Pancreas (tissue), 10 donors: ENCODE measurements around the gene TLE1. TPM values are rescaled to one million over a fixed set of nuclear protein-coding genes. Genes with fewer than 3 reads are reported as not detected.
"Not testable (repeated sequence)": the region's sequence is repeated elsewhere in the genome, so short reads cannot be mapped to it uniquely, and the experiment has no call there.

ENCODE experiments used
- ATAC-seq, 4 donors: fragments of 200-7000 bp; cut with Tn5 transposase; one replicate each; pipeline versions ENCODE4 v1.8.0 to v1.9.1; 2020; ENCODE audit warnings: mild to moderate bottlenecking in 4 of 4, moderate library complexity in 4 of 4
- DNase-seq, 6 donors: peaks; one replicate each; pipeline ENCODE4 v3.0.0-alpha.2; 2020
- FAIRE-seq: peaks from 2 replicates; lab custom pipeline; 2012; peaks lifted over from hg19 to GRCh38; lab: Jason Lieb, UNC
- H3K27ac ChIP-seq, 4 donors: fragments of 200-600 bp; sonication (generic); 1 replicate in 3 of 4; 2 replicates in 1 of 4; pipeline versions ENCODE4 v1.5.0 to v1.8.0; 2020
- H3K27me3 ChIP-seq, 4 donors: fragments of 200-600 bp; one replicate each; pipeline ENCODE4 v1.8.0; 2021
- H3K36me3 ChIP-seq, 3 donors: fragments of 200-600 bp; sonication (generic) in 1 of 3; one replicate each; pipeline versions ENCODE4 v1.5.0 to v1.8.0; 2020 to 2021
- H3K4me1 ChIP-seq, 3 donors: fragments of 200-600 bp; one replicate each; pipeline ENCODE4 v1.8.0; 2021
- H3K4me3 ChIP-seq, 4 donors: fragments of 200-600 bp; sonication (generic) in 2 of 4; one replicate each; pipeline versions ENCODE4 v1.5.0 to v1.8.0; 2020 to 2021
- H3K9me3 ChIP-seq, 4 donors: fragments of 200-600 bp; one replicate each; pipeline ENCODE4 v1.8.0; 2021
- CTCF ChIP-seq, 4 donors: fragments of 200-600 bp; sonication (generic) in 3 of 4; IDR thresholded peaks; one replicate each; pipeline versions ENCODE4 v1.5.0 to v1.8.0; 2021; ENCODE audit warnings: antibody characterized with exemption in 4 of 4
- WGBS, 2 donors: extraction: QIAGEN DNeasy Blood & Tissue Kit; methylation state at CpG; one replicate each; pipeline ENCODE4 v1.1.7; 2013; 5-methylcytosine and 5-hydroxymethylcytosine counted together
- intact Hi-C, 3 donors: fragments of 100-400 bp; cut with DNase I; formaldehyde crosslinking; loops; one replicate each; pipeline versions ENCODE4 v1.11.1 to v1.14.2; 2022
- polyA plus RNA-seq, 2 donors: library from polyadenylated mRNA; stranded (reverse); fragments of 200-250 nt; gene quantifications; one replicate each; pipeline ENCODE4 v1.2.3, GENCODE V29; 2013
- total RNA-seq, 6 donors: library from RNA; stranded (reverse); fragmentation: NEBNext Ultra II Directional in 4 of 6; extraction: Animal tissue kit (Norgen Biotek cat#: 25700) in 4 of 6; gene quantifications; one replicate each; pipeline versions ENCODE4 v1.2.1 to v1.2.4, GENCODE V29; 2021 to 2023
- donor health status: healthy with polysubstance abuse.
- donor health status: DM: no; HTN: no; CAD: no; lungs with moderate emphysema.
- donor health status: DM: no; HTN: no; CAD: no.
- donor health status: control.
- donor health status: control.
- donor health status: Bipolar disorder and iron deficiency.
- donor health status: DM: yes; HTN: yes; CAD: no.
- donor health status: DM: no; HTN: no; CAD: no.
- donor health status: DM: no; HTN: no; CAD: no.
- donor health status: DM: yes; HTN: yes; CAD: no.

Gene TLE1
- total and polyA plus RNA-seq, 8 donors: 15.1 to 38.9 (median 28.4) TPM

- H3K27me3 ChIP-seq: no peaks in the 10 kb centered on the region
- peak in 2 of 4 donors; percentile 8 to 15 for ATAC-seq
- peaks cover 5 to 18% (median 11%) of the 10 kb centered on the region in 3 donors for H3K4me1 ChIP-seq
- FAIRE-seq: no peak
- no peak for TF ChIP-seq CTCF (IDR thresholded peaks at IDR 0.05)
- 2 to 3% methylated on average over 23 of the region's 23 CpGs for WGBS, 2 donors
- peak overlapping the region; percentile 14 to 88 (median 32) for H3K4me3 ChIP-seq
- intact Hi-C loops: no loop called here
- DNase-seq: peak in 5 of 6 donors; percentile 54 to 67 (median 64)
- no peaks in the 10 kb centered on the region for H3K36me3 ChIP-seq
- no peaks in the 10 kb centered on the region for H3K9me3 ChIP-seq
- peak overlapping the region in 2 of 4 donors; percentile 46 to 54 for H3K27ac ChIP-seq
These were observed 1.0 kb upstream of the TLE1 start for GRCh38 chr9:81690251-81690851.

- not testable (repeated sequence) for DNase-seq, H3K36me3 ChIP-seq, FAIRE-seq, H3K27me3 ChIP-seq, H3K9me3 ChIP-seq
- intact Hi-C loops: loop anchor here in 1 of 3 donors (10.0 kb wide), 1 partner anchor 164 kb away; no protein-coding TSS in a partner anchor
- Histone ChIP-seq H3K27ac (peak overlapping the region; percentile 78 to 91 (median 84)), H3K4me3 (peak overlapping the region; percentile 62 to 88 (median 82)), H3K4me1 (peaks cover 17 to 28% (median 25%) of the 10 kb centered on the region in 3 donors)
- peak in 3 of 4 donors; percentile 5 to 20 (median 5) for ATAC-seq
- WGBS, 2 donors: 0 to 1% methylated on average over 19 to 21 of the region's 21 CpGs
These were observed 329 bp downstream of the TLE1 start for GRCh38 chr9:81689093-81689342.

GRCh38 chr9:81688262-81689092 lies 870 bp downstream of the TLE1 start:
- peak overlapping the region; percentile 78 to 91 (median 84) for H3K27ac ChIP-seq
- 0 to 1% methylated on average over 93 to 107 of the region's 107 CpGs for whole genome bisulfite sequencing, 2 donors
- H3K9me3 ChIP-seq, FAIRE-seq, H3K27me3 ChIP-seq, H3K36me3 ChIP-seq: not testable (repeated sequence)
- peak; percentile 9 to 38 (median 20) for ATAC-seq
- peak; percentile 45 to 87 (median 68) for DNase-seq
- H3K4me3 ChIP-seq: peak overlapping the region; percentile 62 to 88 (median 82)
- intact Hi-C loops: loop anchor here in 1 of 3 donors (10.0 kb wide), 1 partner anchor 164 kb away; no protein-coding TSS in a partner anchor
- H3K4me1 ChIP-seq: peaks cover 19 to 30% (median 28%) of the 10 kb centered on the region in 3 donors

GRCh38 chr9:81687521-81688261 lies 1.7 kb downstream of the TLE1 start:
- Histone ChIP-seq H3K27ac (peak overlapping the region; percentile 78 to 91 (median 84)), H3K36me3 (peaks cover 0 to 6% (median 0%) of the 10 kb centered on the region in 3 donors), H3K9me3 (no peaks in the 10 kb centered on the region), H3K4me1 (peaks cover 26 to 36% (median 36%) of the 10 kb centered on the region in 3 donors), H3K4me3 (peak overlapping the region; percentile 62 to 88 (median 82)), H3K27me3 (no peaks in the 10 kb centered on the region)
- DNase-seq: peak; percentile 39 to 83 (median 64)
- intact Hi-C loops: loop anchor here in 1 of 3 donors (10.0 kb wide), 1 partner anchor 163 kb away; no protein-coding TSS in a partner anchor
- WGBS, 2 donors: 0 to 1% methylated on average over 45 to 51 of the region's 51 CpGs
- TF ChIP-seq CTCF (IDR thresholded peaks at IDR 0.05): no peak
- ATAC-seq: peak in 3 of 4 donors; percentile 1 to 4 (median 1)
- no peak for FAIRE-seq

- FAIRE-seq: no peak
- Histone ChIP-seq H3K36me3 (peaks cover 0 to 6% (median 0%) of the 10 kb centered on the region in 3 donors), H3K9me3 (no peaks in the 10 kb centered on the region), H3K4me1 (peaks cover 26 to 40% (median 40%) of the 10 kb centered on the region in 3 donors), H3K27me3 (no peaks in the 10 kb centered on the region), H3K4me3 (peak overlapping the region; percentile 62 to 88 (median 82)), H3K27ac (peak overlapping the region; percentile 78 to 91 (median 84))
- peak; percentile 31 to 65 (median 56) for ATAC-seq
- TF ChIP-seq CTCF (IDR thresholded peaks at IDR 0.05): peak; percentile 9 to 53 (median 46)
- intact Hi-C loops: loop anchor here in 1 of 3 donors (10.0 kb wide), 1 partner anchor 162 kb away; no protein-coding TSS in a partner anchor
- WGBS, 2 donors: 2 to 3% methylated on average over 36 of the region's 36 CpGs
- peak; percentile 79 to 89 (median 84) for DNase-seq
These were observed 2.5 kb downstream of the TLE1 start for GRCh38 chr9:81686614-81687520.
